ENCODE measurements around the gene PPIL1. TPM values are rescaled to one million over a fixed set of nuclear protein-coding genes. Genes with fewer than 3 reads are reported as not detected.

The PPIL1 gene
- polyA plus RNA-seq, 3 donors: 2.0 to 7.6 (median 5.9) TPM

GRCh38 chr6:36904851-36905393, 30.3 kb upstream of the PPIL1 start:
- H3K36me3 ChIP-seq (replicated peaks in 1 of 2; ENCODE audit: control insufficient read depth in 1 of 2, insufficient read depth in 2 of 2, low read length in 2 of 2): peaks cover 61 to 90% of the 10 kb centered on the region in 2 donors
- no peak overlapping the region for H3K9ac ChIP-seq (ENCODE audit: insufficient read depth, low read length, poor library complexity, severe bottlenecking)
- H3K79me2 ChIP-seq (ENCODE audit: insufficient read depth, low read length): no peaks in the 10 kb centered on the region
- Mint-ChIP-seq H3K36me3 (peaks cover 67 to 92% of the 10 kb centered on the region in 2 donors), H3K4me1 (no peaks in the 10 kb centered on the region), H3K27me3 (ENCODE audit: low read depth in 3 of 3) (no peaks in the 10 kb centered on the region), H3K4me3 (no peak overlapping the region), H3K27ac (no peak overlapping the region), H3K9me3 (no peaks in the 10 kb centered on the region)
- no peak overlapping the region for H2AFZ ChIP-seq (ENCODE audit: insufficient read depth, low read depth, low read length, poor library complexity, severe bottlenecking)
- no peak for TF ChIP-seq CTCF (IDR thresholded peaks at IDR 0.05)
- intact Hi-C loops (cut with micrococcal nuclease): no loop called here
- H3K4me2 ChIP-seq (replicated peaks; ENCODE audit: extremely low read depth, low read length, poor library complexity, severe bottlenecking): no peak overlapping the region
- peaks cover 21% of the 10 kb centered on the region for H4K20me1 ChIP-seq (ENCODE audit: insufficient read depth, low read length)
- no peak overlapping the region for H3K4me3 ChIP-seq (replicated peaks in 1 of 3; ENCODE audit: low read depth in 2 of 3, low read length in 3 of 3)
- 97% methylated on average over 3 of the region's 5 CpGs for WGBS (ENCODE audit: insufficient coverage)
- no peaks in the 10 kb centered on the region for H3K9me3 ChIP-seq (replicated peaks in 1 of 2; ENCODE audit: control insufficient read depth in 1 of 2, insufficient read depth in 1 of 2, low read length in 2 of 2)
- H3K27ac ChIP-seq (ENCODE audit: low read depth in 1 of 2, low read length in 2 of 2): no peak overlapping the region
- no peaks in the 10 kb centered on the region for H3K4me1 ChIP-seq (ENCODE audit: control insufficient read depth in 1 of 2, insufficient read depth in 2 of 2, low read length in 2 of 2)
- DNase-seq: no peak
- H3K27me3 ChIP-seq (ENCODE audit: control insufficient read depth in 2 of 2, insufficient read depth in 2 of 2, low read length in 2 of 2): no peaks in the 10 kb centered on the region

- H3K4me3 Mint-ChIP-seq: no peak overlapping the region
- no peaks in the 10 kb centered on the region for H3K27me3 ChIP-seq (ENCODE audit: control insufficient read depth in 2 of 2, insufficient read depth in 2 of 2, low read length in 2 of 2)
- no peaks in the 10 kb centered on the region for H3K4me1 Mint-ChIP-seq
- peaks cover 21% of the 10 kb centered on the region for H4K20me1 ChIP-seq (ENCODE audit: insufficient read depth, low read length)
- H3K36me3 ChIP-seq (replicated peaks in 1 of 2; ENCODE audit: control insufficient read depth in 1 of 2, insufficient read depth in 2 of 2, low read length in 2 of 2): peaks cover 62 to 87% of the 10 kb centered on the region in 2 donors
- H3K9me3 Mint-ChIP-seq: no peaks in the 10 kb centered on the region
- H3K27ac ChIP-seq (ENCODE audit: low read depth in 1 of 2, low read length in 2 of 2): no peak overlapping the region
- TF ChIP-seq CTCF (IDR thresholded peaks at IDR 0.05): no peak
- DNase-seq: no peak
- no peaks in the 10 kb centered on the region for H3K79me2 ChIP-seq (ENCODE audit: insufficient read depth, low read length)
- peaks cover 68 to 93% of the 10 kb centered on the region in 2 donors for H3K36me3 Mint-ChIP-seq
- peak overlapping the region in 1 of 7 donors; percentile 36 for H3K27ac Mint-ChIP-seq
- H2AFZ ChIP-seq (ENCODE audit: insufficient read depth, low read depth, low read length, poor library complexity, severe bottlenecking): no peak overlapping the region
- H3K9ac ChIP-seq (ENCODE audit: insufficient read depth, low read length, poor library complexity, severe bottlenecking): no peak overlapping the region
- no peaks in the 10 kb centered on the region for H3K9me3 ChIP-seq (replicated peaks in 1 of 2; ENCODE audit: control insufficient read depth in 1 of 2, insufficient read depth in 1 of 2, low read length in 2 of 2)
- no peaks in the 10 kb centered on the region for H3K27me3 Mint-ChIP-seq (ENCODE audit: low read depth in 3 of 3)
- no peak overlapping the region for H3K4me3 ChIP-seq (replicated peaks in 1 of 3; ENCODE audit: low read depth in 2 of 3, low read length in 3 of 3)
- intact Hi-C loops (cut with micrococcal nuclease): no loop called here
- no peaks in the 10 kb centered on the region for H3K4me1 ChIP-seq (ENCODE audit: control insufficient read depth in 1 of 2, insufficient read depth in 2 of 2, low read length in 2 of 2)
- no peak overlapping the region for H3K4me2 ChIP-seq (replicated peaks; ENCODE audit: extremely low read depth, low read length, poor library complexity, severe bottlenecking)
- no CpG with 5 or more reads among the region's 4 CpGs for WGBS (ENCODE audit: insufficient coverage)
Observed at GRCh38 chr6:36904114-36904513, 29.5 kb upstream of the PPIL1 start.
